NCI-H146 treated with DMSO at 0.1 percent for 48 hours (cell line): ENCODE results near the gene BTBD19.
"Not testable (repeated sequence)": the region's sequence is repeated elsewhere in the genome, so short reads cannot be mapped to it uniquely, and the experiment has no call there.

ENCODE experiments used
- DNase-seq: peaks from one replicate; lab custom pipeline; 2025; ENCODE audit not compliant: unreplicated experiment; lab: John Stamatoyannopoulos, UW

Gene BTBD19

DNA sequence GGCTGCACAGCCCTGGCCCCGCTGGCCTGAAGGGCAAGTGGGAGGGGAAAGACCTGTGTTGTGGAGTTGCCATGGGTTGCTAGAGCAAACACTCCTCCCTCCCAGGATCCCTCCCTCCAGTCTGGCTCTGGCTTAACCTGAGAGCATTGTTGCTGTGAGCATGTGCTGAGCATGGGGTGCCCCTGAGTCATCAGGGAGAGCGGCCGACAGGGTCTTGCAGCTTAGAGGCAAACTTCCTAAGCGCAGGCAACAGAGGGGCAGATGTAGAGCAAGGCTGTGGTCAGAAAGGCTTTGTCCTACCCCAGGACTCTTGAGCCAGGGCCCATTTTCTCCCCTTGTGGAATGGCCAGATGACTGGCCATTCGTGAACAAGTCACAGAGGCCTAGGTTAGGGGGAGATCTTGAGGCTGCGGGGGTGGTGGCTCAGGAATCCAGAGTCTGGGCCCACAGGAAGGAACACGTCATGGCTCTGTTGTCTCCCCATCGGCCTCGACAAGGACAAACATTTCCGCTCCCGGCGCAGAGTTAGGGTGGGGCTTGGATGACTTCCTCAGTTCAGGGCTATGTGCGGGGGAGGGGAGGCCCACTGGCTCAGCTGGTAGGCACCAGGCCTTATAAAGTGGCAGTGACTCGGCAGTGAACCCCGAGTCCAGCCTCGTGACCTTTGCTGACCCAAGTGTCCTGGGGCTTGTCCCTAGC is 810 bp upstream of the BTBD19 start:
- no peak for DNase-seq

- no peak for DNase-seq
Observed at GRCh38 chr1:44808938-44809917, 905 bp downstream of the BTBD19 start.

GRCh38 chr1:44810101-44810761 is 1.9 kb downstream of the BTBD19 start:
- no peak for DNase-seq

GRCh38 chr1:44810762-44811105 is 2.4 kb downstream of the BTBD19 start:
- DNase-seq: not testable (repeated sequence)

DNA sequence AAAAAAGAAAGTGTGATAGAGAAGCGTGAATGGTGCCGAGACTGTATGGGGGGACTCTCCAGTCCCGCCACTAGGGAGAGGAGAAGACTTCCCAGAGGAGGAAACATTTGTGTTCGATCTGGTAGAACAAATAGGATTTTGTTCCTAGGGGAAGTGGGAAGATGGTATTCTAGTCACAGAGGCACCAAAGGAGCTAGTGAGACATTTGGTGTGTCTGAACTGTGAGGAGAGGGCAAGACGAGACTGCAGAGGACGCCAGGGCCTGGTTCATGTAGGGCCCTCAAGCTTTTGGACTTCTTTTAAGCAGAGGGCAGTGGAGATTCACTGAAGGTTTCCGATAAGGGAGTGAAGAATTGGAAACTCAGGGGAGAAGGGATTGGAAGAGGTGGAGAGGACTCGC is 2.9 kb downstream of the BTBD19 start:
- DNase-seq: no peak

DNA sequence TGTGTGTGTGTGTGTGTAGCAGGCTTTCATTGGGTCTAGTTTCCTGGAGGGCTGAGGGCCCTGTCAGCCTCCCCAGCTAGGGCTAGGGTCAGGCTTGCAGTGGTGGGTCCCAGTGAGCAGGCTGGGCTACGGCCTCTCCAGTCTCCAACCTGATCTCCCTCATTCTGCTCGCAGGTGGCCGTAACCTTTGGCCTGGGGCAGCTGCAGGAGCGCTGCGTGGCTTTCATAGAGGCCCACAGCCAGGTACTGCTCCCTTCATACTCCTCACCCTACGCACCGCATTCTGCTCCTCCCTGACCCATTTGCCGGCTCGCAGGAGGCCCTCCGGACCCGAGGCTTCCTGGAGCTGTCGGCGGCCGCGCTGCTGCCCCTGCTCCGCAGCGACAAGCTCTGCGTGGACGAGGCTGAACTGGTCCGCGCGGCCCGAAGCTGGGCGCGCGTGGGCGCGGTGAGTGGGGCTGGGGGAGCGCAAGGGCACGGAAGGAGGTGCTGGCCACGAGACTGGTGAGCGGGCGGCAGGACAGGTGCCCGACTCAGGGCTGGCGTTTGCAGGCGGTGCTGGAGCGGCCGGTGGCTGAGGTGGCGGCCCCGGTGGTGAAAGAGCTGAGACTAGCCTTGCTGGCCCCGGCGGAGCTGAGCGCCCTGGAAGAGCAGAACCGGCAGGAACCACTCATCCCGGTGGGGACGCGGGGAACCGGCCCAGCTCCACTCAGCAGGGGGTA is 4.7 kb downstream of the BTBD19 start:
- no peak for DNase-seq

DNA sequence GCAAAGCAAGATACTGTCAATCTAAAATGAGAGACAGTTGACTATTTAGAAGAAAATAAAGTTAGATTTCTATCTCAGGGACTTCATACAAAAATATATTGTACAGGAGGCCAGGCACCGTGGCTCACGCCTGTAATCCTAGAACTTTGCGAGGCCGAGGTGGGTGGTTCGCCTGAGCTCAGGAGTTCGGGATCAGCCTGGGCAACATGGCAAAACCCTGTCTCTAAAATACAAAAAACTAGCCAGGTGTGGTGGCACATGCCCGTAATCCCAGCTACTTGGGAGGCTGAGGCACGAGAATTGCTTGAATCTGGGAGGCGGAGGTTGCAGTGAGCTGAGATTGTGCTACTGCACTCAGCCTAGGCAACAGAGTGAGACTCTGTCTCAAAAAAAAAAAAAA is 7.6 kb downstream of the BTBD19 start:
- not testable (repeated sequence) for DNase-seq

GRCh38 chr1:44817307-44817706 is 9.0 kb downstream of the BTBD19 start:
- no peak for DNase-seq

DNA sequence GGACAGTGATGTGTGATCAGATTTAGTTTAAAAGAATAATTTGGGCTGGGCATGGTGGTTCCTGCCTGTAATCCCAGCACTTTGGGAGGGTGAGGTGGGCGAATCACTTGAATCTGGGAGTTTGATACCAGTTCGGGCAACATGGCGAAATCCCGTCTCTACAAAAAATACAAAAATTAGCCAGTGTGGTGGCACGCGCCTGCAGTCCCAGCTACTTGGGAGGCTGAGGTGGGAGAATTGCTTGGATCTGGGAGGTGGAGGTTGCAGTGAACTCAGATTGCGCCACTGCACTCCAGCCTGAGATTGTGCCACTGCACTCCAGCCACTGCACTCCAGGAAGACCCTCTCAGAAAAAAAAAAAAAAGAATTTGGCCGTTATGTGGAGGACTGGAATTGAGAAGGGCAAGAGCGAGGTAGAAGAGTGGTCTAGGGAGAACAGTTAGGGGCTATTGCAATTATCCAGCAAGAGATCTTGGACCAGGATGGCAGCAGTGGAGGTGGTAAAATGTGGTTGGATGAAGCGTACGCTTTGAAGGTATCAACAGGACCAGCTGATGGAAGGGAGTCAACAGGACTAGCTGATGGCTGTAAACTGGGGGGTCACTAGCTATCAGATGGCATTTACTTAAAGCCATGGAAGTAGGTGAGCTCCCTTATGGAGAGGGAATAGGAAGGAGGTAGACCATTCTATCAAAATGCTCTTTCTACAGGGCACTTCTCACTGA is 9.6 kb downstream of the BTBD19 start:
- no peak for DNase-seq

DNA sequence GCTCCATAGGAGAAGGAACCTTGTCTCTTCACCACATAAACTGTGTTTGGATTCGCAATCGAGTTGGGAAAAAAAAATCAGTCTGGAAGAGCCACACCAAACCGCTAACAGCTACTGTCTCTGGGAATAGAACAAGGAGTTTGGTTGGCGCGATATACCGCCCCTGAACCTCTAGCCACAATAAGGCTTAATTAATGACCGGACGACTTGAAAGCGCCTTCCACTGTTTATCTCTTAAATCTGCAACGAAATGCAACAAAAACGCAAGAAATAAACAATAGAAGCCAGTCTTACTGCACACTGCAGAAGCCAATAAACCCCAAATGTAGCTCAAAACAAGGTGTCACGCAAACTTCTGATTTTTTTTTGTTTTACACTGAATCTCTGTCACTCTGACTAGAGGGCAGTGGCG is 10.9 kb downstream of the BTBD19 start:
- no peak for DNase-seq

DNA sequence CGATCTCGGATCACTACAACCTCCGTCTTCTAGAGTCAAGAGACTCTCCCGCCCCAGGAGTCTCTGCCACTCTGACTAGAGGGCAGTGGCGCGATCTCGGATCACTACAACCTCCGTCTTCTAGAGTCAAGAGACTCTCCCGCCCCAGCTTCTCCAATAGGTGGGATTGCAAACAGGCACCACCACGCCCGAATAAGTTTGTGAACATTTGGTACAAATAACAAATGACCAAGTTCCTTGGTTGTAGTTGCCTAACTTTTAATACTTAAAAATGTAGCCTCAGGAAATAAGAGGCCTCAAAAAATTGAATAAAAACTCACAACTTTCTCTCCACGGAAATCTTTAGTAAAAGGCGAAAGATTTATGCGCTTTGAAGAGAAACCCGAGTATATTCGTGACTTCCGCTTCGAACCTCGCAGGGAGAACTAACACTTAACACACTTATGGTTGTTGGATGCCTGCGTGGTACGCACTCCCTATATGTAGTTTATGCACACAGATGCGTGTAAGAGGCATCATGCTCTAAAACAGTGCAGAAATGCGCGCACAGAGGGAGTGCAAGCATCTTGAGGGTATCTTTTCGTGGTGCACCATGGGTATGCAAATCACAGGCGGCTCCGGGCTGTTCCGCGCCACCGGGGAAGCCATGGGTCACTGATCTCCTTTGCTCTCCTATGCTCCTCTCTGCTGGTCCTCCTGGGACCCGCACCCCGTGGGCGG is 11.4 kb downstream of the BTBD19 start:
- no peak for DNase-seq

DNA sequence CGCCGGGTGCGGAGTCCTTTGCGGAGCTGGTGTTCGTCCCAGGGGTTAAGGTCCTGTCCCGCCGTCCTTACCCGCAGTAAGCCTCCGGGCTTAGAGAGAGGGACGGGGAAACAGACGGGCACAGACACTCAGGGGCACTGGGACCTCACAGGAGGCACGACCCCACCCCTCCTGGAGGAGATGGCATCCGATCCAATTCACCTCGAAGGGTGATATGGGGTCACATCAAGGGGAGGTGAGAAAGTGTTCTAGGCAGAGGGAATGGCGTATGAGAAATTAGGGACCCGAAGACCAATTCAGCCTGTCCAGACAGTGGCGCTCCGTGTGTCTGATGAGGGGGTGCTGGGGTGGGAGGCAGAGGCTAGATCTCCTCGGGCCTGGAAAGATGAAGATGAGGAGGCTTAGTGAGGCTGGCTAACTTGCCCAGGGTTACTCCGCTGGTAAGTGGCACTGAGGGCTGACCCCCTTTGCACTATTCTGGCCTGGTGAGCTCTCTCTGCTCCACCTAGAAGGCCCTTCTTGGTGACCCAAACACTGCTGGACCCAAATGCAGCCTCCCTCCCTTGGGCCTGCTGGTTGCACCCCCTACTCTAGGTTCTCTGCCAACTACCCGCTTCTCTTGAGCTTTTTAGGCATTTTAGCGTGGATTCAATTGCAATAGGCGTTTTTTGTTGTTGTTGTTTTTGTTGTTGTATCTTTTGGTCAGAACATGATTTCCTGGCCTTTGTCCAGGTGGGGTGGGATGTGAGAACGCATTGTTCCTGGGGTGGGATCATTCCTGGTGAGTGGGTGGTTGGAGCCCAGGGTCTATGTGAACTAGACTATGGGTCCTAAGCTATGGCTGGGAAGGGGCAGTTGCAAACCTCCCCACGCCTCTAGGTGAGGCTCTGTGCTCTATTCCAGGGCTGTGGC is 12.3 kb downstream of the BTBD19 start:
- no peak for DNase-seq

DNA sequence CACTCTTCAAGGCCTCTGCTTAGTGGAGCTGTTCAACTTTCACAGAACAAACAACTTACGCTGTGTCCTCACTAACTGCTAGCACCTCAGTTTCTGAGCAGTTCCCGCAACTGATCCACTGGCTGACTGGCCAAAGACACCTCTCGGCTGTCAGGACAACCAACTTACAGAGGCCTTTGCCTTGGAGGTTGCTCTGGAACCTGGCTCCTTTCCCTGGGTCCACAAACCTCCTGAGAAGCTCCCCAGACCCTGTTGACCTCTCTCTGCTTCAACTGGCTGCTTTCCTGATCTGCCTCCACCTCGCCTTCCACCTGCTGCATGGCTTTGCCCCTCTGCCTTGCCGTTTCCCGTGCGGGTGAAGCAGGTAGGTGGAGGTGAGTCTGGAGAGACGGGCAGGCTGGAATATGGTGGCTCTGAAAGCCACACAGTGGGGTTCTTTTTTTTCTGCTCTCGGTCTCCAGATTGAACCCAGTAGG is 13.0 kb downstream of the BTBD19 start:
- no peak for DNase-seq

DNA sequence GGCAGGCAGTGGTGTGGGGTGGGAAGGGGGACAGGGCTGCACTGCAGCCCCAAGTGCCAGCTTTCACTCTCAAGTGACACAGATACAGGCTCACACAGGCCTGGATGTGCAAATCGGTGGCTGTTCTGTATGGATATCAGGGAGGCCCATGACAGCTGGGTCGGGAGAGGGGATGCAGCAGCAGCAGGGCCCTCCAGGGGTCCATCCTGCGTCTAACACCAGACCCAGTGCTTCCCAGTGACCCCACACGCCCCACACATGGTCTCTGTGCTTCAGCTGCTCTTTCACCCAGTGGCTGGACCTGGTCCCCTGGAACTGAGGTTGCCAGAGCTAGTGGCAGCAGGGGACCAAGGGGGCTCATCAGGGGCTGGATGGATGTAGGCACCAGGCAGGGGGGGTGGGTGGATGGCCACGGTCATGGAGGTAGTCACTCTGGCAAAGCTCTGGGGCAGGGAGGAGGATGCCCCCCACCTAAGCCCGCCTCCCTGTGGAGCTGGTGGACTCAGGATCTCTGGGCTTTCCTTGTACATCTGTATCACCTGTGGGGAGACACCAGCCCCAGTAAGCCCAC is 13.9 kb downstream of the BTBD19 start:
- no peak for DNase-seq

GRCh38 chr1:44822981-44823451 is 14.7 kb downstream of the BTBD19 start:
- no peak for DNase-seq

- DNase-seq: not testable (repeated sequence)
Observed at GRCh38 chr1:44824392-44824791, 16.1 kb downstream of the BTBD19 start.

- no peak for DNase-seq
Observed at GRCh38 chr1:44826375-44827196, 18.3 kb downstream of the BTBD19 start.
